ENCODE results near the gene SLC44A1.

Gene SLC44A1

GRCh38 chr9:105396901-105397300, 152.4 kb downstream of the SLC44A1 start:
- DNase-seq = no peak

DNA sequence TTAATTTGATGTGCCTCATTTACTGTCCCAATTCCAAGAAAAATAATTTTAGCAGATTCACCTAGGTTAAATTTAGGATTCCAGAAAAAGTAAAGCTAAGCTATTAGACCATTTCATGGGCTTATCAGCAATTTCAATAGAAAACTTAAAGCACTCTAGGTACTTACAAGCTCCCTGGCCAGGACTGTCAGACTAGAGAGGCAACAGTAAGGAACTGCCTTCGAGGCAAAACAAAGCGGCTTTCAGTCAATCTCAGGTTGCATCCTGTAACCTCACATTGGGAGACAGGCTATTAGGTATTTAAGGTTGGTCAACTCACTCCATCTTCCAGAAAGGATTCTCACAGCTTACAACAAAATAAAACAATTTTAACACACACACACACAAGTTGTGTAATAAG, 154.7 kb downstream of the SLC44A1 start:
- no peak for DNase-seq

DNA sequence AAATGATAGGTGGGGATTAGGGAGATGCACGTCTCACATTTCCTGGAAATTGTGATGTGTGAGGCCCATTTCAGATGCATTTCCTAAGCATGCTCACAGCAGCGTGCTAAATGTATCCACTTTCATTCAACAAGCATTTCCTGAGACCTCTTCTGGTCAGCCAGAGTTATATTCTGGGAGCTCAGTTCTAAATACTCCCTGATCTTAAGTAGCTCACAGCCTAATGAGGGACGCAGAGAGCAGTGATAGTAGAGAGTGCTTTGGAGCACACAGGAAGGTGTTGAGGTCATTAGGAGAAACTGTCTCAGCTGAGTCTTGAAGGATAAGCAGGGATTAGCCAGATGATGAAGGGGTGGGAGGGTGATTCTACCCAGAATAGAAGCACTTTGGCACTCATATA, 157.2 kb downstream of the SLC44A1 start:
- no peak for DNase-seq

DNA sequence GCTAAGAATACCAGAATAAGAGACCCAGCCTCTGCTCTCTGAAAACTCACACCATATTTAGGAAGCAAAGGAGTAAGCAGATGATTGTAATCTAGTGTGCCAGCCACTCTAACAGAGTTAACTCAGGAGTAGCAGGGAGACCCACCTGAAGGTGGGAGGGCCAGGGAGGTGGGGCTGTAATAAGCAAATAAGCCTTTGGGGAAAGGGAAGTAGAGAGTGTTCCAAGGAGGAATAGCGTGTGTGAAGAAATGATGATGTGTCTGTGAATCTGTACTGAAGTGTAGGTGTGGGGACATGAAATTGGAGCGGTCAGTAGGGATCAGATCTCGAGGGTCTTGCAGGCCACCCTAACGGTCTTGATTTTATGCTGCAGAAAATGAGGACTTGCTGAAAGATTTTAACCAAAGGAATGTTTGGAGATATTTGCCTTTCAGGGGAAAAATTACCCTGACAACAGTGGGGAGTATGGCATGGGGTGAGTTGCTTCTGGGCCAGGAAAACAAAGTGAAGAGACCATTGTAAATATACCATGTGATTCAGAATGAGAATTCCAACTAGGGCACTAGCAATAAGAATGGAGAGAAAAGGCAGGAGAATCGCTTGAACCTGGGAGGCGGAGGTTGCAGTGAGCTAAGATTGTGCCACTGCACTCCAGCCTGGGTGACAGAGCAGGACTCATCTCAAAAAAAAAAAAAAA, 159.2 kb downstream of the SLC44A1 start:
- no peak for DNase-seq

DNA sequence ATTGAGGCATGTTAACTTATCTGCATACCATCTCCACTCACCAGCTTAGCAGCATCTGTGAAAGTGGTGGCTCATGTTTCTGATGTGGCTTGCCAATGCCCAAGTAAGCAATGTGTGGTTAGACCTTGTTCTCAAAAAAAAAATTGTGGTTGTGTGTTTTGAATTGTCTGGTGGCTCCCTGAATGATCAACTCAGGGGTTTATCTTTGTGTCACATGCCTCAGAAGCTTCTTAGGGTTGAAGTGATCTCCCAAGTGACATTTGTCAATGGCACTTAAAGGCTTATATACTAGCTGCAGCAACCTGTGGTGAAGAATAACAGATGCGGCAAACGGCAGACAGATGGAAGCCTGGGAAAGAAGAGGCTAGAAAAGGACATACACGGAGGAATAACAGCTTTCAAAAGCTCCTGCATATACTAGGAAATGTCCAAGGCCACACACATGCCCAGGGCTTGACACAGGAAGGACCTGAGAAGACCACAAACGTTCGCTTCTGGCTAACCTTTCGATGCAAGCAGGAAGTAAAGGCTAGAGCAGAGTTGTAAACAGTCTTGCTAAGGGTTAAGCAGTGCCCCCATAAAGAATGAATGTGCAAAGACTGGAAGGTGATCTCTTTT, 161.2 kb downstream of the SLC44A1 start:
- no peak for DNase-seq

- DNase-seq = no peak
These were observed 161.9 kb downstream of the SLC44A1 start for GRCh38 chr9:105406369-105406768.

- no peak for DNase-seq
These were observed 169.1 kb downstream of the SLC44A1 start for GRCh38 chr9:105413525-105413924.

DNA sequence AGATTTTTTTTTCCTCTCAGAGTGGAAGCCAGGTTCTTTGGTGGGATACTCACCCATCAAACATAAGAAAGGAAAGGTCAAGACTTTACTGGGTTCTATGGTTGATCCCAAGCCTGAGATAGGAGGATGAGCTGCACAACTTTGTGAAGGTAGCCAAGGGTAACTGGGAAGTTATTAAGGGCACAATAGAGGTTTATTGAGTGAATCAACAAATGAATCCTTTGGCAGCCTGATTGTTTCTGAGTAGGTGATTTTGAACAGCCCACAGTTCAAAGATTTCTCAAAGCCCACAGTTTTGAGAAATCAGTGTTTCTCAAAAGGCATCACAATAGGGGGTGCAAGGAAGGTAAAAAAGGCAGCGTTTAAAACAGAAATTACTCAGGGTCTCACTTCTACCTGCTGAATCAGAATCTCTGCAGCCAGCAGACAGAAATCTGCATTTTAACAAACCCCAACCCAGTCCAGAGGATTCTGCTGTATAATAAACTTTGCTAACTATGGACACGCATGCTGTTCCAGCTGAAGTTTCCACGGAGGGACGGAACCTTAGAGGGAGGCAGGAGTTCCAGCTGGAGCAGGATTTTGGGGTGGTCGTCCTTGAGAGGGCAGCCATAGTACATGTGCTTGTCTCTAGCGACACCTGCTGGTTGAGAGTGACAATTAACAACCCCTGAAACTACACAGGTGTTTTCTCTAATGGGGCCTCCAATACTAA, 170.7 kb downstream of the SLC44A1 start:
- DNase-seq = peak; percentile 32

- DNase-seq = no peak
These were observed 171.2 kb downstream of the SLC44A1 start for GRCh38 chr9:105415662-105415980.

DNA sequence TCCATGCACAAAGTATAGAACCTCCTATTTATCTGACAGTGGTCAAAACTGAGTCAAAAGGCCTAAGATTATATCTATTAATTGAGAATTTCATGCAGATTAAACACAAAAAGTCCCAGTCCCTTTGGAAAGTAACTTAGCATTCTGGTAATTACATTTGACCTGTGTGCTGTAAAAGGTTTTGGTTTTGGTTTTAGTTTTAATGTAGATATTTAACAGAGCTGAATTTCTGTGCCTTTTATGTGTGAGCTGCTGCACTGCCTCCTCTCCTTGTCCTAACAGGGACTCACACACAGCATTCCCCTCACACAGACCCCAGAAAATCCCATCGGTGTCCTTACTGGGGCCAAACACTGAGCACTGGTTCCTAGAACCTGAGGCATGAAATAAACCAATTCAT, 172.4 kb downstream of the SLC44A1 start:
- DNase-seq = no peak

GRCh38 chr9:105418588-105419500, 174.4 kb downstream of the SLC44A1 start:
- no peak for DNase-seq

GRCh38 chr9:105419816-105420597, 175.6 kb downstream of the SLC44A1 start:
- no peak for DNase-seq

DNA sequence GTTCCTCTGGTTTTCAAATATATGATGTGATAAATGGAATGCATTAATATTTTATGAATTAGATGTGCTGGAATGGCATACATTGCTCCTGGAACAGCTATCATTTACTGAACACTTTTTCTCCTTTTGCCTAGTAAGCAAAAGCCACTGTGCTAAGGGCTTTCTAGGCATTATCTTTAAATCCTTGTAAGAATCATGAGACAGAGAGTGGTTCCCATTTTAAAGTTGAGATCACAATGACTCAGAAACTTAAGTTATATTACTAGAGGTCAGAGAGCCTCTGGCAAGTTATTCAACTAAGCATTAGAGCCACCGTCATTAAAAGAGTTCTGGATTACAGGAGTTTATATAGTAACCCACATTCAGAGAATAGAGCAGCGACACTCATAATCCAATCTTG, 176.7 kb downstream of the SLC44A1 start:
- no peak for DNase-seq

GRCh38 chr9:105421864-105422263, 177.4 kb downstream of the SLC44A1 start:
- DNase-seq = no peak

GRCh38 chr9:105425816-105426433, 181.5 kb downstream of the SLC44A1 start:
- DNase-seq = no peak

DNA sequence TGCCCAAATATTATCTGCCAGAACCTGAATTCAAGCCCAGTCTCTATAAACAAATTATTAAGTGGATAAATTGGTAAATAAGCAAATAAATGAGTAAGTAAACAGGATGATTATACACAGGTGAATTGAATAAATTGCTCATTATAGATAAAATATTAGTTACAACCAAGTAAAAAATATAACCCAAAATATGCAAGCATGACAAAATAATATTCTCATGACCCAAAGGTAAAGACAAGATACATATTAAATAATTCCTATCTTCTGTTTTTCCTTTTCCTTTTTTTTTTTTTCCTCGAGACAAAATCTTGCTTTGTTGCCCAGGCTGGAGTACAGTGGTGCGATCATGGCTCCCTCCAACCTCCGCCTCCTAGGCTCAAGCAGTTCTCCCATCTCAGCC, 182.2 kb downstream of the SLC44A1 start:
- DNase-seq = no peak

DNA sequence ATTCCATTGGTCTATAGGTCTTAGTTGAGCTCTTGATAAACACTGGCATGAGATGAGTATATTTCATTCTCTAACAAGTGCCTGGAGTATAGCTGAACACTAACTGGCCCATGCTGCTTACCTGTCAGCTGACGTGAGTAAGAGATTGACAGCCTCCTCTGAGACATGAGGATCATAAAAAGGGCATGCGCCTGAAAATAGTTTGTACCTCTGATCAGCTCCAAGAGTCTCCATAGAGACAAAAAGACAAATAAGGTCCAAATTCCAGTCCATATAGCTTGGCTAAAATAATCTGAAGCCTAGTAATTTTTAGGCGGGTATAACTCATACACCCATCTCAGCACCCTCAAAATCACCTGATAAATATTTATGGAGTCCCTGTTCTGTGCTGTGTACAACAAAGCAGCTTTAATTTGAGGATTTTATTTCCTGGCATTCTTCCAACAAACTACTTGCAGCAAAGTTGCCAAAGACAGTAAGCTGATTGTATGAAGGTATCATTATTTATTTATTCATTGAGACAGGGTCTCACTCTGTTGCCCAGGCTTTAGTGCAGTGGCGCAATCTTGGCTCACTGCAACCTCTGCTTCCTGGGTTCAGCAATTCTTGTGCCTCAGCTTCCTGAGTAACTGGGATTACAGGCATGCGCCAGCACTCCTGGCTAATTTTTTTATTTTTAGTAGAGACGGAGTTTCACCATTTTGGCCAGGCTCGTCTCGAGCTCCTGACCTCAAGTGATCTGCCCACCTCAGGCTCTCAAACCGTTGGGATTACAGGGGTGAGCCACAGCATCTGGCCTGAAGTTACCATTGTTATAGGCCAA, 187.2 kb downstream of the SLC44A1 start:
- no peak for DNase-seq

DNA sequence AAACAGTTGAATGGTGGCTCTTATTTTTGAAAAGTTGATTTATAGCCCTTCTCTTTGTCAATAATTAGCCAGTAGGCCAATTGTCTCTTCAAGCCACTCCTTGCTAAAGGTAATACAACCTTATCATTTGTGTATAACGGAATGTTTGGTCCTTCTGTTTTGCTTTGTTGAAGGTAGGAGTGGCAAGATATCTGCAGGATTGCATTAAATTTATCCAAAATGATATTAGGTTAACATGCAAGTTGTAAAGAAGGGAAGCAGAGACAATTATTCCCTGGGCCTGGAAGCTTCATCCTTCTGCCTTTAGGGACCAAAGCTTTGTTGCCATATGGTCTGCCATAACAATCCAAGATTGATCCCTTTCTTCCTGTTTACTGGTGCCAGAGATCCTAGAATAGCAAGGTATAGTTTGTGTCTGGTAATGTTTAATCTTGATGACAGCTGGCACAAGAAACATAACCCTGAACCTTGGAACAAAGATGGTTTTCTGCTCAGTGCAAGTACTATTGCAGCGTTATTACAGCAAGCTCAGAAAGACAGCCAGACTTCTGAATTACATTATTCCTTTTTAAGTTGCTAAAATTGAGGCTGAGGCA, 187.9 kb downstream of the SLC44A1 start:
- no peak for DNase-seq

GRCh38 chr9:105435453-105435852, 191.0 kb downstream of the SLC44A1 start:
- DNase-seq = no peak

DNA sequence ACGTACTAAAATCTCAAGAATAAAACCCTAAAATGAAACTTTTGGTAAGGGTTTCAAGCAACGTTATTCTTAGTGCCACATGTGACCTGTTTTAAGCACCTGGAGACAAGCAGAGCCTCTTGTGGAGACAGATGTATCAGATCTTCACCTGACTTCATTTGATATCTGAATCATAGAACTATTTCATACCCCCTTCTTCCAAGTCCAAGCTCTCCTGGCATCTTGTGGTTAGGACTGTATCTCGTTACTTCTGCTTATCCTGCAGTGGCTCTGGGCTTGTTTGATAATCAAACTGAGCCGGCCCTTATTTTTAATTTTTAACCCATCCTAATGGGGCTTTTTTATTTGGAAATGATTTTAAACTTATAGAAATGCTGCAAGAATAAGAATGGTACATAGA, 192.3 kb downstream of the SLC44A1 start:
- DNase-seq = no peak

DNA sequence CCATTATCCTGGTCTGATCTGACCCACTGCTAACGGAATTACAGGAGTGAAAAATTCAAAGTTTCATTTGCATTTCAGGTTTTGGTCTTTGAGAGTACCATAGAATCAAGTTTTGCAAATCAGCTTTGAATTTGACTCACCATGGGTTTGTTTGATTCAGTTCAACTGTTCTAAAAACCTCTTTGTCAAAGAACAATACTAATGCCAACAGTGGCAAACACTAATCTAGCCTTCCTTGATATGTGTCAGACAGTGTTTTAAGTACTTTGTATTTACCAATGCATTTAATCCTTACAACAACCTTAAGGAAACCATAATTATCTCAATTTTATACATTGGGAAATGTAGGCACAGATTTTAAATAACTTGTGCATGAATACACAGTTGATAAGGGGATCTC, 193.3 kb downstream of the SLC44A1 start:
- no peak for DNase-seq

All from stimulated activated CD4-positive, alpha-beta T cell treated with anti-CD3 and anti-CD28 coated beads, Interleukin-12 subunit alpha, Interleukin-12 subunit beta, amount 100 ng/mL, for 4 hours (primary cell).